ENCODE measurements around the gene CA10. TPM values are rescaled to one million over a fixed set of nuclear protein-coding genes. Genes with fewer than 3 reads are reported as not detected.

The CA10 gene
- total and polyA plus RNA-seq, 9 of the 15 experiments (the other 6 are each of a cell fraction or from before 2014, with no cell fraction given) = not detected

- TF ChIP-seq TFAP4 (CRISPR knock-in tag; IDR thresholded peaks at IDR 0.05; ENCODE audit: borderline replicate concordance) = no peak
- no peak for TF ChIP-seq NFRKB (IDR thresholded peaks at IDR 0.05; ENCODE audit: low read depth)
- TF ChIP-seq SPI1 (IDR thresholded peaks at IDR 0.05; ENCODE audit: borderline replicate concordance, low read depth, low read length) = no peak
- no peak for TF ChIP-seq GTF3C2 (IDR thresholded peaks at IDR 0.05; ENCODE audit: borderline replicate concordance, extremely low read depth, insufficient read length)
- no peak for TF ChIP-seq ZC3H4 (CRISPR knock-in tag; IDR thresholded peaks at IDR 0.05; ENCODE audit: borderline replicate concordance)
- no peak for TF ChIP-seq TAF7 (tag; IDR thresholded peaks at IDR 0.05)
- TF ChIP-seq USF2 (CRISPR knock-in tag; IDR thresholded peaks at IDR 0.05) = no peak
- no peak for TF ChIP-seq PRDM10 (IDR thresholded peaks at IDR 0.05; ENCODE audit: partially characterized antibody)
- TF ChIP-seq SMARCB1 (IDR thresholded peaks at IDR 0.05; ENCODE audit: insufficient read length, low read depth) = no peak
- no peak for TF ChIP-seq SRSF3 (IDR thresholded peaks at IDR 0.05; ENCODE audit: insufficient read depth, low read length)
Observed at GRCh38 chr17:51805765-51806164, 352.7 kb downstream of the CA10 start (continued).

Measured in K562 (cell line).